Neural progenitor cell (in vitro differentiated cells): ENCODE data around the gene DHX15.

Source experiments
- EZH2phosphoT487 ChIP-seq: fragments of 200-600 bp; sonication (generic); IDR thresholded peaks from 2 replicates; pipeline ENCODE4 v1.6.1; 2017; ENCODE audit warnings: antibody characterized with exemption
- TF ChIP-seq, protein P1 (sequence below): fragments of 200-600 bp; sonication (generic); IDR thresholded peaks from 2 replicates; pipeline ENCODE4 v1.5.1; 2017; ENCODE audit warnings: antibody characterized with exemption, mild to moderate bottlenecking

DNA sequence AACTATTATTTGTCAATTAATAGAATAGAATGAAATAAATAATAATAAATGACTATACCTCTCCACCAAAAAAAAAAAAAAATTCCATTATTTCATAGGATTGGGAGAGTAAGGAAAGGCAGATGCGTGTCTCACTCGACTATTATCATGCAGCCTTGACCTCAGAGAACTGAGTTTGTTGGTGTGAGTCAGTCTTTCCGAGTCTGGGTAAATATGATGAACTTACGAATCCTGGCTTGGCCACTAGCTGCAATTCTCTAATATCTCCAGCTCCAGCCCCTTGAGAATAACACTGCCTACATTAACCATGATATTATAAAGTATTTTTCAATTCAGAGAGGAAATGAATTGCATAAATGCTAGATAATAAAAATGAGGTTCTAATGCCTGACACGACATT lies 46.6 kb upstream of the DHX15 start:
- TF ChIP-seq, protein P1, sequence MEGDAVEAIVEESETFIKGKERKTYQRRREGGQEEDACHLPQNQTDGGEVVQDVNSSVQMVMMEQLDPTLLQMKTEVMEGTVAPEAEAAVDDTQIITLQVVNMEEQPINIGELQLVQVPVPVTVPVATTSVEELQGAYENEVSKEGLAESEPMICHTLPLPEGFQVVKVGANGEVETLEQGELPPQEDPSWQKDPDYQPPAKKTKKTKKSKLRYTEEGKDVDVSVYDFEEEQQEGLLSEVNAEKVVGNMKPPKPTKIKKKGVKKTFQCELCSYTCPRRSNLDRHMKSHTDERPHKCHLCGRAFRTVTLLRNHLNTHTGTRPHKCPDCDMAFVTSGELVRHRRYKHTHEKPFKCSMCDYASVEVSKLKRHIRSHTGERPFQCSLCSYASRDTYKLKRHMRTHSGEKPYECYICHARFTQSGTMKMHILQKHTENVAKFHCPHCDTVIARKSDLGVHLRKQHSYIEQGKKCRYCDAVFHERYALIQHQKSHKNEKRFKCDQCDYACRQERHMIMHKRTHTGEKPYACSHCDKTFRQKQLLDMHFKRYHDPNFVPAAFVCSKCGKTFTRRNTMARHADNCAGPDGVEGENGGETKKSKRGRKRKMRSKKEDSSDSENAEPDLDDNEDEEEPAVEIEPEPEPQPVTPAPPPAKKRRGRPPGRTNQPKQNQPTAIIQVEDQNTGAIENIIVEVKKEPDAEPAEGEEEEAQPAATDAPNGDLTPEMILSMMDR: no peak
- TF ChIP-seq EZH2phosphoT487: no peak
